Natural killer cell treated with Interleukin-12 subunit alpha and Interleukin-12 subunit beta and Interleukin-15 and Interleukin-18, amount 100 ng/mL, for 72 hours (primary cell): Measurements from ENCODE around the gene SMNDC1. TPM values are rescaled to one million over a fixed set of nuclear protein-coding genes. Genes with fewer than 3 reads are reported as not detected.
A peak's percentile ranks its signal among the peaks of the same experiment; 100 is the strongest.

Experiments
- ATAC-seq, 2 donors: fragments of 150-1000 bp; cut with Tn5 transposase in 1 of 2; sonication (Bioruptor Pico), chemical (Tn5 transposase) in 1 of 2; 2 replicates each; pipeline ENCODE4 v1.10.0; 2021
- DNase-seq: peaks from one replicate; pipeline ENCODE4 v3.0.0; 2022; ENCODE audit warnings: low spot score
- H3K27ac Mint-ChIP-seq, 2 donors: 1 replicate in 1 of 2; 2 replicates in 1 of 2; pipeline ENCODE4 v1.8.0; 2022; ENCODE audit warnings: mixed read lengths in 2 of 2, mild to moderate bottlenecking in 1 of 2, moderate library complexity in 1 of 2
- H3K27me3 Mint-ChIP-seq, 2 donors: 1 replicate in 1 of 2; 2 replicates in 1 of 2; pipeline ENCODE4 v1.8.0; 2022; ENCODE audit warnings: mixed read lengths in 2 of 2
- H3K36me3 Mint-ChIP-seq: one replicate; pipeline ENCODE4 v1.8.0; 2022; ENCODE audit warnings: mixed read lengths
- H3K4me1 Mint-ChIP-seq, 2 donors: 1 replicate in 1 of 2; 2 replicates in 1 of 2; pipeline ENCODE4 v1.8.0; 2022; ENCODE audit warnings: low read depth in 2 of 2, mixed read lengths in 2 of 2, mild to moderate bottlenecking in 1 of 2
- H3K4me3 Mint-ChIP-seq: one replicate; pipeline ENCODE4 v1.8.0; 2022; ENCODE audit warnings: mixed read lengths
- H3K9me3 Mint-ChIP-seq: 2 replicates; pipeline ENCODE4 v1.8.0; 2022; ENCODE audit warnings: mixed read lengths
- total RNA-seq, 2 donors: library from RNA; stranded (reverse); gene quantifications; one replicate each; pipeline ENCODE4 v1.2.3, GENCODE V29; 2022

SMNDC1 gene
- total RNA-seq, 2 donors from 2014 or later = 39.7 to 41.8 TPM

GRCh38 chr10:110242511-110242910 lies 62.2 kb downstream of the SMNDC1 start:
- H3K27me3 Mint-ChIP-seq = peaks cover 20 to 23% of the 10 kb centered on the region in 2 donors
- ATAC-seq = no peak

GRCh38 chr10:110241841-110242240 lies 62.9 kb downstream of the SMNDC1 start:
- Mint-ChIP-seq H3K9me3 (no peaks in the 10 kb centered on the region), H3K4me3 (peak overlapping the region; percentile 25), H3K27ac (peak overlapping the region in 1 of 2 donors; percentile 12), H3K36me3 (peaks cover 6% of the 10 kb centered on the region), H3K27me3 (peaks cover 20 to 25% of the 10 kb centered on the region in 2 donors), H3K4me1 (peaks cover 11 to 14% of the 10 kb centered on the region in 2 donors)
- DNase-seq (no peak), ATAC-seq (no peak)

More at GRCh38 chr10:110242511-110242910, 62.2 kb downstream of the SMNDC1 start:
- peaks cover 11 to 14% of the 10 kb centered on the region in 2 donors for H3K4me1 Mint-ChIP-seq
- H3K36me3 Mint-ChIP-seq = peaks cover 6% of the 10 kb centered on the region
- H3K9me3 Mint-ChIP-seq = no peaks in the 10 kb centered on the region
- no peak for DNase-seq
- H3K4me3 Mint-ChIP-seq = no peak overlapping the region
- no peak overlapping the region for H3K27ac Mint-ChIP-seq

GRCh38 chr10:110241407-110241806 lies 63.3 kb downstream of the SMNDC1 start:
- H3K36me3 Mint-ChIP-seq = peaks cover 6% of the 10 kb centered on the region
- peaks cover 20 to 25% of the 10 kb centered on the region in 2 donors for H3K27me3 Mint-ChIP-seq
- peak in 1 of 2 donors; percentile 44 for ATAC-seq
- peak overlapping the region; percentile 36 for H3K4me3 Mint-ChIP-seq
- no peak for DNase-seq
- H3K9me3 Mint-ChIP-seq = no peaks in the 10 kb centered on the region
- H3K27ac Mint-ChIP-seq = no peak overlapping the region
- peaks cover 11 to 14% of the 10 kb centered on the region in 2 donors for H3K4me1 Mint-ChIP-seq

Other genes starting within 250 kb of the SMNDC1 start
- 1 to 10 TPM; 6.4 to 7.3 TPM for gene MXI1, start 97.3 kb downstream of the SMNDC1 start, total RNA-seq
- 100 to 1,000 TPM; 159 to 311 TPM for gene DUSP5, start 193.0 kb upstream of the SMNDC1 start, total RNA-seq